ENCODE results near the gene SHROOM1. TPM values are rescaled to one million over a fixed set of nuclear protein-coding genes. Genes with fewer than 3 reads are reported as not detected.

SHROOM1 gene
- total and polyA plus RNA-seq, 9 of the 15 experiments (the other 6 are each of a cell fraction or from before 2014, with no cell fraction given): 0.44 to 26.5 (median 11.9) TPM

DNA sequence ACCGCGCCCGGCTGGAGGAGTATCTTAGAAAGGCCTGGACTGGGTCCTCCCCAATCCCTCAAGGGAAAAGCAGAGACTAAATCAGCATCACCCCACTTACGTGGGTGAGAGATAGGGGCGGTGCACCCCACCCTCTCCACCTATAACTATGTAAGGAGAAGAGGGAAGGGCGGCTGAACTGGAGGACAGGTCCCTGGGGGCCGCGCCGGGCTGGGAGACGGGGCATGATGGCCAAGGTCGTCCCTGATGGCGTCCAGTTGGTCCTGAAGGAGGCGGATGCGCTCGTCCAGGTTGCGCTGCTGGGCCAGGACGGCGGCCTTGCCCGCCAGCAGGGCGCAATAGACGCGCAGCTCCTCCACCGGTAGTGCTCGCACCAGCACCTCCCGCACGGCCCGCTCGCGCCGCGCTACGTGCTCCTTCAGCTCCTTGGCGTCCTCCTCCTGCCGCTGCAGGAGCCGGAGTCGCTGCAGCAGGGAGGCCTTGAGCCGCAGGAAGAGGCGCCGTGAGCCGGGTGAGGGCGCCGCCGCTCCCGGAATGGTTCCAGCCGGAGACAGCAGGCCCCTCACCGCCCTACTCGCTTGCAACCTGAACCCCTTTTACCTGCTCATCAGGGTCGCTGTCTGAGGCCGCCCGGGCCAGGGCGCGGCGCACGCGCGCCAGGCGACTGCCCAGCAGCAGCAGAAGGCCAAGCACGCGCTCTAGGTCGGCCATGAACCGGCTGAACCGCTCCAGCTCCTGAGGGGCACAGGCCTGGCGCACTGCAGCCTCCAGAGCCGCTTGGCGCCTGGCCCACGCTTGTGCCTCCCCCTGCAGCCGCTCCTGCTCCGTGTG lies 7.6 kb downstream of the SHROOM1 start:
- TF ChIP-seq, protein P1, sequence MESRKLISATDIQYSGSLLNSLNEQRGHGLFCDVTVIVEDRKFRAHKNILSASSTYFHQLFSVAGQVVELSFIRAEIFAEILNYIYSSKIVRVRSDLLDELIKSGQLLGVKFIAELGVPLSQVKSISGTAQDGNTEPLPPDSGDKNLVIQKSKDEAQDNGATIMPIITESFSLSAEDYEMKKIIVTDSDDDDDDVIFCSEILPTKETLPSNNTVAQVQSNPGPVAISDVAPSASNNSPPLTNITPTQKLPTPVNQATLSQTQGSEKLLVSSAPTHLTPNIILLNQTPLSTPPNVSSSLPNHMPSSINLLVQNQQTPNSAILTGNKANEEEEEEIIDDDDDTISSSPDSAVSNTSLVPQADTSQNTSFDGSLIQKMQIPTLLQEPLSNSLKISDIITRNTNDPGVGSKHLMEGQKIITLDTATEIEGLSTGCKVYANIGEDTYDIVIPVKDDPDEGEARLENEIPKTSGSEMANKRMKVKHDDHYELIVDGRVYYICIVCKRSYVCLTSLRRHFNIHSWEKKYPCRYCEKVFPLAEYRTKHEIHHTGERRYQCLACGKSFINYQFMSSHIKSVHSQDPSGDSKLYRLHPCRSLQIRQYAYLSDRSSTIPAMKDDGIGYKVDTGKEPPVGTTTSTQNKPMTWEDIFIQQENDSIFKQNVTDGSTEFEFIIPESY (CRISPR knock-in tag; IDR thresholded peaks at IDR 0.05): peak; percentile 80
- TF ChIP-seq POLR2G (IDR thresholded peaks at IDR 0.05; ENCODE audit: low read depth, low read length): peak; percentile 59
- no peak for TF ChIP-seq CBX1 (IDR thresholded peaks at IDR 0.05; ENCODE audit: low read depth)
- peak; percentile 41; the same call in 1 of the 2 replicates for TF ChIP-seq RBFOX2 (IDR thresholded peaks at IDR 0.05; ENCODE audit: low read depth, low read length)
- Histone ChIP-seq H4K20me1 (replicated peaks; ENCODE audit: control insufficient read depth, insufficient read depth, low read length) (no peaks in the 10 kb centered on the region), H3K27ac (ENCODE audit: extremely low read depth, low read depth, low read length) (no peak overlapping the region), H3K9ac (ENCODE audit: insufficient read depth in 1 of 2, low read depth in 2 of 2, low read length in 2 of 2) (no peak overlapping the region), H3K27me3 (ENCODE audit: control insufficient read depth in 2 of 2, insufficient read depth in 2 of 2, low read length in 2 of 2) (no peaks in the 10 kb centered on the region), H3K9me3 (replicated peaks; ENCODE audit: control insufficient read depth, insufficient read depth, low read depth, low read length) (no peaks in the 10 kb centered on the region), H3K79me2 (ENCODE audit: control insufficient read depth, insufficient read depth, low read length) (no peaks in the 10 kb centered on the region), H3K36me3 (ENCODE audit: control insufficient read depth, insufficient read depth, low read length) (peaks cover 40% of the 10 kb centered on the region; the same call in 2 of the 3 replicates), H3K4me2 (ENCODE audit: insufficient read depth, low read length) (no peak overlapping the region), H3K4me1 (replicated peaks in 1 of 2; ENCODE audit: control insufficient read depth in 2 of 2, insufficient read depth in 2 of 2, low read length in 2 of 2) (peaks cover 2 to 21% of the 10 kb centered on the region in 2 experiments; a peak in 3 of 5 replicates), H3K4me3 (no peak overlapping the region), H2AFZ (ENCODE audit: low read depth, low read length) (no peak overlapping the region), H3K9me1 (ENCODE audit: control insufficient read depth, insufficient read depth, low read length) (no peaks in the 10 kb centered on the region)
- FAIRE-seq: no peak
- 96% methylated on average over 47 of the region's 68 CpGs for WGBS (ENCODE audit: insufficient coverage, low coverage, missing lambda C conversion rate)
- no peak for ATAC-seq
- ChIA-PET CTCF (ENCODE audit: low intra/inter-chr PET ratio) (no interaction called here), POLR2A (interaction anchor here (0.8 to 1.1 kb wide), 2 partner anchors 10 to 25 kb away, joined by 3 to 5 read pairs; no protein-coding TSS in a partner anchor)
- BruUV-seq (replicated peaks): no TSS peak
- no peak for DNase-seq (ENCODE audit: extremely low read depth in 1 of 4, low spot score in 3 of 4)
- in situ Hi-C loops (cut with MboI) (no loop called here), intact Hi-C loops (cut with micrococcal nuclease) (loop anchor here (5.0 kb wide), 2 partner anchors 161 to 231 kb away; no protein-coding TSS in a partner anchor)

All from K562 (cell line).